Limb (tissue), 2 donors: ENCODE measurements around the gene ANKRD11.
"Not testable (repeated sequence)": the region's sequence is repeated elsewhere in the genome, so short reads cannot be mapped to it uniquely, and the experiment has no call there.

ENCODE experiments used
- DNase-seq, 2 donors: peaks; one replicate each; pipeline ENCODE4 v3.0.0-alpha.2; 2016; ENCODE audit errors: extremely low spot score in 2 of 2

The ANKRD11 gene

GRCh38 chr16:89408315-89408714, 82.0 kb downstream of the ANKRD11 start:
- no peak for DNase-seq

DNA sequence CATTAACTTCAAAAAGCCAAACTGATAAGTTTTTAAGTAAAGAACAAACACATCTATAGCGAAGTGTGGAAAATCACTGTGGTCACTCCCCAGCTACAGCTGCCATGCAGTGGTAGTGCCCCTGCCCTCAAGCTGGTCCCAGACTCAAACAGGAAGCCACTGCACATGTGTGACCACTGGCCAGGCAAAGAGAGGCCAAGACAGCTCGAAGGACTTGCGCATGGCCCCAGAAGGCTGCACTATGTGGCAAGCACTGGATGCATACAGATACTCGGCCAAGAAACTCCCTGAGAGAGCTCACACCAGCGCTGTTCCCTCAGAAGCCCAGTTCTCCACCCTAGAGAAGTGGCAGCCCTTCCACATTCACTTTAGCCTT, 82.4 kb downstream of the ANKRD11 start:
- no peak for DNase-seq

- DNase-seq: no peak
These were observed 83.0 kb downstream of the ANKRD11 start for GRCh38 chr16:89407282-89407924.

GRCh38 chr16:89406277-89406888, 84.0 kb downstream of the ANKRD11 start:
- no peak for DNase-seq

- no peak for DNase-seq
These were observed 85.8 kb downstream of the ANKRD11 start for GRCh38 chr16:89404561-89404960.

GRCh38 chr16:89402962-89403361, 87.4 kb downstream of the ANKRD11 start:
- no peak for DNase-seq

DNA sequence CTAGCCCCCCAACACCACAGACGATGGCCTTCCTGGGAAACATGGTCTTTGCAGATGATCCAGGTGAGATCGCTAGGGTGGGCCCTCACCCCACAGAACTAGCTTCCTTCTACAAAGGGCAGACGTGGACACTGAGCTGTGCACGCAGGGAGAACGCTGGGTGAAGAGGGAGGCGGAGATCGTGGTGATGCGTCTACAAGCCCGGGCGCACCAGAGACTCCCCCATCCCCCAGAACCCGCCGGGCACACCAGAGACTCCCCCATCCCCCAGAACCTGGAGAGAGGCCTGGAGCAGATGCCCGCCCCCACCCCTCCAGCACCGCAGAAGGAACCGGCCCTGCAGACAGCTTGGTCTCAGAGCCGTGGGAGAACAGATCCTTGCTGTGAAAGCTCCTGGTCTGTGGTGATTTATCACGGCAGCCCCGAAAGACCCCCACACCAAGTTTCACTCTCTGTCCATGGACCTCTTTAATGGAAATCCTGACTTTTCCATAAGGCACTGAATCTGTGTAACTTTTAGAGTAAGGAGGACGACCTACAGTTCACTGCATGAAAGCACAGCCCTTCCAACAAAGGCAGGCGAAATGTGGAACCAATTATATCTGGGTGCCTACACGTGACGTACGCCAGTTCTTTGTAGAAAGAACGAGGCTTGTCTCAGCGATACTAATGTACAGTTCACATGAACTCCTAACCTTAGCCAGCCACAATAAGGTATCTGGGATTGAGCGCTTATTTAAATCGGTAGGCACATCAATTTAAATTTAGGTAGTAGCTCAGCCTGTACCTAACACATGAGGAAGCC, 88.5 kb downstream of the ANKRD11 start:
- DNase-seq: peak in 1 of 2 donors; percentile 67

GRCh38 chr16:89401205-89401604, 89.2 kb downstream of the ANKRD11 start:
- DNase-seq: no peak

DNA sequence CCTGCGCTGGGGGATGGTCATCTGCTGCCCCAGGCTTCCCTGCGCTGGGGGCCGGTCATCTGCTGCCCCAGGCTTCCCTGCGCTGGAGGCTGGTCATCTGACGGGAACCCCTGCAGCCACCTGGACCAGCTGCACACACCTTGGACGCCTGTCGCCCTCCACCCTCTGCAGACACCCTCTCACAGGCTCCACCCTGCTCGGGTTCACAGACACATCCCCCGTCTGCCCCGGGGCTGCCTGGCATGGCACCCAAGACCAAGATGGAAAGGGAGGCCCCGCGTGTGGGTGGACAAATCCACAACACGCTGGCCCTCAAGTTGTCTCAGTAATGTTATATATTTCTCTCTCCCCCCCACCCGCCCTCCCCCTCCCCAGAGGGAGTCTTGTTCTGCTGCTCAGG, 89.6 kb downstream of the ANKRD11 start:
- no peak for DNase-seq

DNA sequence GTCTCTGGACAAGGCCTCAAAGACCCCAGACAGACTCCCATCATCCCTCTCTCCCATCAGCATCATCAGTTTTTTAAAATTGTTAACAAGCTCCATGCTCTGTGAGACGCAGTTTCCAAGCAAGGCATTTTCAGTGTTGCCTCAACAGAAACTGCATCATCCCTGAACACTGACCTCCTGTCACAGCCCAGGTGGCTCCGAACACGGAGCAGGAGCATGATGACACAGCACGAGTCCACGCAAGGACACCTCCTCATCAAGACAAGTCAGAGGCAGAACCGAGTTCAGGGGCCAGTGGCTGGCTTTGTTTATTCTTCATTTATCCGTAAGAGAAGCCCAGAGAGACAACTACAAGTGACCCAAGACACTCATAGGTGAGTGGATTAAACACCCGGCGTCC, 91.4 kb downstream of the ANKRD11 start:
- no peak for DNase-seq

- DNase-seq: no peak
These were observed 93.0 kb downstream of the ANKRD11 start for GRCh38 chr16:89397331-89397861.

- DNase-seq: no peak
These were observed 94.2 kb downstream of the ANKRD11 start for GRCh38 chr16:89396156-89396555.

- DNase-seq: peak; percentile 66 to 79
These were observed 94.9 kb downstream of the ANKRD11 start for GRCh38 chr16:89395150-89396142.

DNA sequence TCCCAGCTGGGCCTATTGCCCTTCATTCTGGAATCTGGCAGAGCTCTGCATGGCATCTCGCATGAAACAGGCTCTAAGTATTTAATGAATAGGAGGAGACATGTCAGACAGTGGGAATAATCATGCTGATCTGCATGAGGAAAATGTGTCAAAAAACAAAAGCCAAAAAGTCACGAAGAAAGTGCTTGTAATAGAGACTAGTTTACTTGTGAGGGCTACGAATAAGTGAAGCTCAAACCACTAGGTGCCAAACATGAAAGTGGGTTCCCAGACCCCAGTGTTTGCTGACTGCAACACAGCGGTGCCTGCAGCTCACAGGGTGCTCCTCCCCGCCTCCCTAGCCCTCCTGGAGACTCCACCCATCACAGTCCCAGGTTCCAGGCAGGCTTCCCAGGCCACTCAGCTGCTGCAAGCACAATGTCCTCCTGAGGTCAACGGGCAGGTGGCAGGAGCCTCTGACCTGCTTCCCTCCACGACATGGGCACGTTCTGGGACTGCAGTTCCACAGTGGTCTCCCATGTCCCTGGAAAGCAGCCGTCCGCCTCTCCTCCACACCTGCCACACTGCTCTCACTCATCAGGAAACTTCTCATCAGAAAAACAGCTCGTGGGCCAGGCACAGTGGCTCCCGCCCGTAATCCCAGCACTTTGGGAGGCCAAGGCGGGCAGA, 96.5 kb downstream of the ANKRD11 start:
- DNase-seq: no peak

GRCh38 chr16:89392881-89393737, 97.3 kb downstream of the ANKRD11 start:
- no peak for DNase-seq

GRCh38 chr16:89390224-89390583, 100.2 kb downstream of the ANKRD11 start:
- not testable (repeated sequence) for DNase-seq

- DNase-seq: not testable (repeated sequence)
These were observed 100.7 kb downstream of the ANKRD11 start for GRCh38 chr16:89389504-89390223.

GRCh38 chr16:89388536-89388935, 101.8 kb downstream of the ANKRD11 start:
- no peak for DNase-seq
